ENCODE measurements around the gene MTMR4.
"Not testable (repeated sequence)": the region's sequence is repeated elsewhere in the genome, so short reads cannot be mapped to it uniquely, and the experiment has no call there.

MTMR4 gene

GRCh38 chr17:58493506-58493905, 20.9 kb downstream of the MTMR4 start:
- no peak overlapping the region for H3K4me3 ChIP-seq (ENCODE audit: low read length)
- TF ChIP-seq CTCF (conservative IDR thresholded peaks at IDR 0.05; ENCODE audit: low read depth, low read length): no peak
- no peak for DNase-seq (ENCODE audit: low read depth)

GRCh38 chr17:58492238-58493121, 22.0 kb downstream of the MTMR4 start:
- H3K4me3 ChIP-seq (ENCODE audit: low read length): no peak overlapping the region

GRCh38 chr17:58491510-58492045, 22.9 kb downstream of the MTMR4 start:
- no peak overlapping the region for H3K4me3 ChIP-seq (ENCODE audit: low read length)
- no peak for DNase-seq (ENCODE audit: low read depth)
- no peak for TF ChIP-seq CTCF (conservative IDR thresholded peaks at IDR 0.05; ENCODE audit: low read depth, low read length)

More at GRCh38 chr17:58492238-58493121, 22.0 kb downstream of the MTMR4 start:
- TF ChIP-seq CTCF (conservative IDR thresholded peaks at IDR 0.05; ENCODE audit: low read depth, low read length): no peak
- DNase-seq (ENCODE audit: low read depth): no peak

- DNase-seq (ENCODE audit: low read depth): no peak
- TF ChIP-seq CTCF (conservative IDR thresholded peaks at IDR 0.05; ENCODE audit: low read depth, low read length): no peak
- no peak overlapping the region for H3K4me3 ChIP-seq (ENCODE audit: low read length)
These were observed 26.0 kb downstream of the MTMR4 start for GRCh38 chr17:58488428-58488890.

GRCh38 chr17:58487589-58488427, 26.6 kb downstream of the MTMR4 start, which contains the start of gene HSF5:
TSS of gene HSF5 (minus strand) at chr17:58488408. CDS start at chr17:58488274, 134 bp downstream.
- no peak for DNase-seq (ENCODE audit: low read depth)
- no peak within 1 kb of the TSS for H3K4me3 ChIP-seq (ENCODE audit: low read length)
- peak; percentile 21 for TF ChIP-seq CTCF (conservative IDR thresholded peaks at IDR 0.05; ENCODE audit: low read depth, low read length)

GRCh38 chr17:58484600-58484999, 29.8 kb downstream of the MTMR4 start:
- no peak for DNase-seq (ENCODE audit: low read depth)
- no peak overlapping the region for H3K4me3 ChIP-seq (ENCODE audit: low read length)
- TF ChIP-seq CTCF (conservative IDR thresholded peaks at IDR 0.05; ENCODE audit: low read depth, low read length): no peak

- H3K4me3 ChIP-seq (ENCODE audit: low read length); DNase-seq (ENCODE audit: low read depth): not testable (repeated sequence)
These were observed 32.6 kb downstream of the MTMR4 start for GRCh38 chr17:58481798-58482197.

All from retinal pigment epithelial cell (primary cell).